PFSK-1 (cell line): Measurements from ENCODE around the gene THYN1.

Experiments
- FOXP2 ChIP-seq: optimal IDR thresholded peaks from 2 replicates; pipeline ENCODE3; 2011; ENCODE audit warnings: borderline replicate concordance, control low read depth, inconsistent platforms; ENCODE audit not compliant: insufficient read depth; ENCODE audit errors: extremely low read length, extremely low read depth
- POLR2AphosphoS5 ChIP-seq: IDR thresholded peaks from 2 replicates; pipeline ENCODE4 v1.6.1; 2012; ENCODE audit warnings: low read depth, mild to moderate bottlenecking, control low read depth, low read length, moderate library complexity
- REST ChIP-seq, 2 experiments: IDR thresholded peaks; 2 replicates each; pipeline versions ENCODE4 v1.6.1 to v1.8.0; 2011 to 2012; ENCODE audit warnings: low read depth in 2 of 2, low read length in 2 of 2, control low read depth in 1 of 2, inconsistent platforms in 1 of 2, mild to moderate bottlenecking in 1 of 2, moderate library complexity in 1 of 2; ENCODE audit not compliant: insufficient read depth in 1 of 2
- SIN3A ChIP-seq: IDR thresholded peaks from 2 replicates; pipeline ENCODE4 v1.6.1; 2012; ENCODE audit warnings: mild to moderate bottlenecking, low read length, moderate library complexity, borderline replicate concordance; ENCODE audit not compliant: insufficient read depth
- TAF1 ChIP-seq: IDR thresholded peaks from 2 replicates; pipeline ENCODE4 v1.6.1; 2012; ENCODE audit warnings: low read length, control low read depth, borderline replicate concordance; ENCODE audit not compliant: insufficient read depth

THYN1 gene

GRCh38 chr11:134287561-134287960 is 34.4 kb upstream of the THYN1 start:
- no peak for TF ChIP-seq REST (IDR thresholded peaks at IDR 0.05; ENCODE audit: insufficient read depth in 1 of 2, low read depth in 2 of 2, low read length in 2 of 2)
- no peak for TF ChIP-seq FOXP2
- TF ChIP-seq TAF1: no peak
- no peak for TF ChIP-seq POLR2AphosphoS5
- no peak for TF ChIP-seq SIN3A

GRCh38 chr11:134283461-134284230 is 30.5 kb upstream of the THYN1 start:
- no peak for TF ChIP-seq REST (IDR thresholded peaks at IDR 0.05; ENCODE audit: insufficient read depth in 1 of 2, low read depth in 2 of 2, low read length in 2 of 2)

- TF ChIP-seq FOXP2 (no peak), POLR2AphosphoS5 (no peak), SIN3A (no peak), TAF1 (no peak), REST (IDR thresholded peaks at IDR 0.05; ENCODE audit: insufficient read depth in 1 of 2, low read depth in 2 of 2, low read length in 2 of 2) (no peak)
These were observed 29.2 kb upstream of the THYN1 start for GRCh38 chr11:134282121-134283045.

GRCh38 chr11:134278356-134278755 is 25.2 kb upstream of the THYN1 start:
- TF ChIP-seq POLR2AphosphoS5: no peak
- no peak for TF ChIP-seq FOXP2
- TF ChIP-seq SIN3A: no peak
- no peak for TF ChIP-seq TAF1
- no peak for TF ChIP-seq REST (IDR thresholded peaks at IDR 0.05; ENCODE audit: insufficient read depth in 1 of 2, low read depth in 2 of 2, low read length in 2 of 2)
